Measurements from ENCODE around the gene PAPSS1. TPM values are rescaled to one million over a fixed set of nuclear protein-coding genes. Genes with fewer than 3 reads are reported as not detected.

Gene PAPSS1
- total and polyA plus RNA-seq, 10 of the 15 experiments (the other 5 are each of a cell fraction or from before 2014, with no cell fraction given), result 22.6 to 73.0 (median 30.6) TPM

- no peak for TF ChIP-seq BCL3 (IDR thresholded peaks at IDR 0.05; ENCODE audit: borderline replicate concordance, insufficient read depth, low read depth, low read length, poor library complexity, severe bottlenecking)
- TF ChIP-seq, protein P1, sequence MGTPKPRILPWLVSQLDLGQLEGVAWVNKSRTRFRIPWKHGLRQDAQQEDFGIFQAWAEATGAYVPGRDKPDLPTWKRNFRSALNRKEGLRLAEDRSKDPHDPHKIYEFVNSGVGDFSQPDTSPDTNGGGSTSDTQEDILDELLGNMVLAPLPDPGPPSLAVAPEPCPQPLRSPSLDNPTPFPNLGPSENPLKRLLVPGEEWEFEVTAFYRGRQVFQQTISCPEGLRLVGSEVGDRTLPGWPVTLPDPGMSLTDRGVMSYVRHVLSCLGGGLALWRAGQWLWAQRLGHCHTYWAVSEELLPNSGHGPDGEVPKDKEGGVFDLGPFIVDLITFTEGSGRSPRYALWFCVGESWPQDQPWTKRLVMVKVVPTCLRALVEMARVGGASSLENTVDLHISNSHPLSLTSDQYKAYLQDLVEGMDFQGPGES (IDR thresholded peaks at IDR 0.05), result no peak
- TF ChIP-seq YY1 (IDR thresholded peaks at IDR 0.05; ENCODE audit: low read depth, low read length), result no peak
- TF ChIP-seq KDM1A (IDR thresholded peaks at IDR 0.05; ENCODE audit: borderline replicate concordance), result no peak
- TF ChIP-seq ZBTB33 (IDR thresholded peaks at IDR 0.05), result no peak
Measured at GRCh38 chr4:107751670-107752069, 31.6 kb upstream of the PAPSS1 start (continued).

DNA sequence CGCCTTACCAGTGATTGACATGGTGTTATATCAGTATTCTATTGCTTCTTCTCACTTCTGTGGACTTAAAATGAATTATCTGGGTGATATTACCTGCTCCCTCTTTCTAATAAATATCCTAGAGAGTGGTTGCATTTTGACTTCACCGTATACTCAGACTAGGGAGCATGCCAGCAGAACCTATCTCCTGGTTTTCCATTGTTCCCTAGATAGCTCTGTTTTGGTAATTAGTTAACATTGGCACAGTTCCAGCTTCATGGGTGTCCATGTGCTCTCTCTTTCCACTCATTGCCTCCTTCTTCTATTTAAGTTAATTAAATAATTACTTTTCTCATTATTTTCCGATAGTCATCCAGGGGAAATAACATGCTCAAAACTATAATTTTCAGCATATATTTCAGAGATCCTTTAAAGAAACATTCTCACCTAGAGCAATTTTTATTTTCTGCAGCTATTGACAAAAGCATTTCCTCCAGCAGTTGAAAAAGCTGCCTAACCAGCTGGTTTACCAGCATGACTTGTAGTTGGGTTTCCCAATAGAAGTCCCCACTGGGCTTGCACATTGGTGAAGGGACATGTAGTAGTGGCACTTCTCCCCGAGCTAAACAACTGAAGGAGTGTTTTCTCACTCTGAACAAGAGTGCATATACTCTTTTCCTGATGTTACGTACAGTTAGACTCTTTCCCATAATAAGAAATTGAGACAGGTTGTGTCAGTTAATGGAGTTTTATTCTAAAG is 27.9 kb upstream of the PAPSS1 start:
- TF ChIP-seq HDAC2 (IDR thresholded peaks at IDR 0.05), result no peak
- no peak for TF ChIP-seq DPF2 (IDR thresholded peaks at IDR 0.05)
- POLR2A ChIA-PET, result no interaction called here
- ATAC-seq (no peak), FAIRE-seq (no peak), DNase-seq (ENCODE audit: low read depth, low spot score) (no peak)
- Histone ChIP-seq H3K4me1 (ENCODE audit: control insufficient read depth, insufficient read depth, low read length) (no peaks in the 10 kb centered on the region), H3K27me3 (replicated peaks in 1 of 2; ENCODE audit: control insufficient read depth in 2 of 2, insufficient read depth in 2 of 2, low read length in 1 of 2) (no peaks in the 10 kb centered on the region), H3K36me3 (ENCODE audit: control insufficient read depth in 2 of 2, insufficient read depth in 2 of 2, low read length in 1 of 2) (no peaks in the 10 kb centered on the region), H3K27ac (ENCODE audit: control insufficient read depth, insufficient read depth) (no peak overlapping the region), H3K9me3 (replicated peaks; ENCODE audit: control insufficient read depth, insufficient read depth, low read length) (no peaks in the 10 kb centered on the region; the same call in 2 of the 3 replicates), H3K9ac (ENCODE audit: control insufficient read depth, insufficient read depth, low read length) (no peak overlapping the region), H3K79me2 (ENCODE audit: control insufficient read depth, insufficient read depth, low read length) (no peaks in the 10 kb centered on the region), H4K20me1 (ENCODE audit: control insufficient read depth, insufficient read depth) (no peaks in the 10 kb centered on the region), H2AFZ (ENCODE audit: control insufficient read depth, low read depth, low read length) (no peak overlapping the region), H3K4me3 (no peak overlapping the region), H3K4me2 (ENCODE audit: control insufficient read depth, insufficient read depth) (no peak overlapping the region)
- CTCF ChIA-PET, result interaction anchor here (0.8 to 2.3 kb wide), 4 partner anchors 9 to 14 kb away, joined by 4 to 7 read pairs (median 6); no protein-coding TSS in a partner anchor
- 45% methylated on average over 5 of the region's 5 CpGs for WGBS (ENCODE audit: insufficient coverage, insufficient replicate concordance, low lambda C conversion rate, missing lambda C conversion rate)
- RAD21 ChIA-PET (ENCODE audit: unreplicated experiment), result no interaction called here
- BruUV-seq (replicated peaks), result no TSS peak
- in situ Hi-C loops (cut with MboI), result loop anchor here (25.0 kb wide), 1 partner anchor 711 kb away; the partner anchor contains the start of gene DKK2
- SMC1A ChIA-PET (ENCODE audit: uncharacterized antibody, unreplicated experiment), result no interaction called here
- intact Hi-C loops (cut with micrococcal nuclease; ENCODE audit: unreplicated experiment), result no loop called here
